Kidney (tissue), 14 donors: ENCODE data around the gene DNAL4. TPM values are rescaled to one million over a fixed set of nuclear protein-coding genes. Genes with fewer than 3 reads are reported as not detected.
A peak's percentile ranks its signal among the peaks of the same experiment; 100 is the strongest.

Experiments used
- DNase-seq, 5 donors: peaks; one replicate each; pipeline ENCODE4 v3.0.0-alpha.2; 2013 to 2020
- FAIRE-seq: peaks from 2 replicates; lab custom pipeline; 2012; peaks lifted over from hg19 to GRCh38; lab: Jason Lieb, UNC
- H3K27ac ChIP-seq, 2 donors: one replicate each; pipeline ENCODE4 v1.7.0; 2013; ENCODE audit warnings: low read depth in 2 of 2, low read length in 2 of 2, inconsistent platforms in 1 of 2
- H3K27me3 ChIP-seq: one replicate; pipeline ENCODE4 v1.7.1; 2013; ENCODE audit warnings: low read length, inconsistent platforms; ENCODE audit not compliant: control insufficient read depth, insufficient read depth
- H3K36me3 ChIP-seq, 3 donors: one replicate each; pipeline versions ENCODE4 v1.7.0 to v1.7.1; 2013; ENCODE audit warnings: low read length in 3 of 3, control low read depth in 1 of 3, inconsistent platforms in 1 of 3; ENCODE audit not compliant: insufficient read depth in 3 of 3, control insufficient read depth in 2 of 3
- H3K4me1 ChIP-seq, 3 donors: one replicate each; pipeline versions ENCODE4 v1.7.0 to v1.7.1; 2013; ENCODE audit warnings: low read length in 3 of 3, inconsistent platforms in 1 of 3, low read depth in 1 of 3; ENCODE audit not compliant: control insufficient read depth in 2 of 3, insufficient read depth in 2 of 3
- H3K4me3 ChIP-seq, 3 donors: one replicate each; pipeline versions ENCODE4 v1.7.0 to v1.8.1; 2013; ENCODE audit warnings: low read length in 3 of 3, control low read depth in 1 of 3, inconsistent platforms in 1 of 3
- H3K9ac ChIP-seq, 3 donors: one replicate each; pipeline versions ENCODE4 v1.7.0 to v1.7.1; 2013; ENCODE audit warnings: low read length in 3 of 3, control low read depth in 1 of 3, inconsistent platforms in 1 of 3
- H3K9me3 ChIP-seq, 3 donors: one replicate each; pipeline versions ENCODE4 v1.7.0 to v1.7.1; 2013; ENCODE audit warnings: low read length in 3 of 3, control low read depth in 1 of 3, inconsistent platforms in 1 of 3; ENCODE audit not compliant: control insufficient read depth in 2 of 3, insufficient read depth in 1 of 3
- intact Hi-C: fragments of 100-400 bp; cut with DNase I; formaldehyde crosslinking; loops from one replicate; pipeline ENCODE4 v1.11.1; 2022
- polyA plus RNA-seq: library from polyadenylated mRNA; stranded (reverse); fragments of 350-450 nt; fragmentation: Illumina TruSeq; extraction: RNeasy Lipid Tissue Mini Kit (QIAGEN cat#74804); gene quantifications from one replicate; pipeline ENCODE4 v1.2.3, GENCODE V29; 2014; ENCODE audit warnings: low read depth, low replicate concordance; ENCODE audit not compliant: insufficient read depth
- total RNA-seq: library from RNA; stranded (reverse); fragmentation: NEBNext Ultra II Directional; extraction: Animal tissue kit (Norgen Biotek cat#: 25700); gene quantifications from one replicate; pipeline ENCODE4 v1.2.1, GENCODE V29; 2021
- TF ChIP-seq, protein P1 (sequence below): IDR thresholded peaks from 3 replicates; pipeline ENCODE4 v1.5.1; 2012; ENCODE audit warnings: mild to moderate bottlenecking, moderate library complexity, borderline replicate concordance; ENCODE audit not compliant: insufficient read depth; ENCODE audit errors: extremely low read depth
- donor health status: control.
- donor health status: control.
- donor health status: control.
- donor health status: control.
- donor health status: control.
- donor health status: DM: yes; HTN: yes; CAD: no.
- donor health status: Normal renal cell carcinoma (clear cell type).

DNAL4 gene
- total and polyA plus RNA-seq, 2 donors from 2014 or later: 26.5 to 39.7 TPM

DNA sequence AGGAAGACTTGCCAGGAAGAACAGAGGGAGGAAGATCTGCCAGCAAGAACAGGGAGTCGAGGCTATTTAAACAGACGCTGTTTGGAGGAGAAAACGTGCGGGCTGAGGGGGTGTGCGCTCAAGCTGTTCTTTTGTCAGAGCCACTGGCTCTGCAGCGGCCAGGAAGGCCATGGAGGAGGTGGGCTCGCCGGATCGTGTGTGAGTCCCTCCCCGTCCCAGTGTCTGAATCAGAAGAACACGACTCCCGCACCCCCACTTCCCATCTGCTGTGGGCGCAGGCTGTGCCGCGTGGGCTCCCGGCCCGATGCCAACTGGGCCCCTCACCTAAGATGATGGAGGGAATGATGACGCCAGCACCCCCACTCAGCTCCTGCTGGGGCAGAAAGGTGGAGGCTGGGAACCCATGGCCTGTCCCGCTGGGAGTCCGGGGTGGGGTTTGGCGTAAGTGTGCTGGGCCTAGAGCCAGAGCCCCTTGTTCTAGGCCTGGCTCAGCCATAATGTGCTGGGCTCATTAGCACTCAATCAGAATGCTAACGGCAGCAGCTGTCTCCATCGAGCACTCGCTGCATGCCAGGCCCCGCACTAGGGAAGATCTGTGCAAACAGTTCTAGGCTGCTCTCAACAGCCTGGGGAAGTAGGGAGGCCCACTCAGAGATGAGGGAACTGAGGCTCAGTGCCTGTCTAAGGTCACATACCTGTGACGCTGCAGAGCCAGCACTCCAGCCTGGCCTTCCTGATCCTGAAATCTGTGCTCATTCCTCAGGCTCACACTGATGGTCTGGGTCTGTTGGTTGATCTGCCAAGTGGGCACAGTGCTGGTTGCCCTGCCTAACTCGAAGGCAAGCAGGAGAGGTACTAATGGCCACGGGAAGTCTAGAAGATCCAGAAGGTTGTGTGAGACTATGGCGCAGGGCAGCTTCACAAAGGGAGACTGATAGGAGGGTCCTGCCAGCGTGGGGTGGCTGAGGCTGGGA lies 38.3 kb upstream of the DNAL4 start:
- Histone ChIP-seq H3K9me3 (peaks cover 0 to 7% (median 0%) of the 10 kb centered on the region in 3 donors), H3K4me1 (no peaks in the 10 kb centered on the region), H3K36me3 (no peaks in the 10 kb centered on the region), H3K9ac (no peak overlapping the region), H3K27ac (no peak overlapping the region), H3K4me3 (no peak overlapping the region), H3K27me3 (no peaks in the 10 kb centered on the region)
- DNase-seq: no peak
- intact Hi-C loops: no loop called here
- FAIRE-seq: no peak
- TF ChIP-seq, protein P1, sequence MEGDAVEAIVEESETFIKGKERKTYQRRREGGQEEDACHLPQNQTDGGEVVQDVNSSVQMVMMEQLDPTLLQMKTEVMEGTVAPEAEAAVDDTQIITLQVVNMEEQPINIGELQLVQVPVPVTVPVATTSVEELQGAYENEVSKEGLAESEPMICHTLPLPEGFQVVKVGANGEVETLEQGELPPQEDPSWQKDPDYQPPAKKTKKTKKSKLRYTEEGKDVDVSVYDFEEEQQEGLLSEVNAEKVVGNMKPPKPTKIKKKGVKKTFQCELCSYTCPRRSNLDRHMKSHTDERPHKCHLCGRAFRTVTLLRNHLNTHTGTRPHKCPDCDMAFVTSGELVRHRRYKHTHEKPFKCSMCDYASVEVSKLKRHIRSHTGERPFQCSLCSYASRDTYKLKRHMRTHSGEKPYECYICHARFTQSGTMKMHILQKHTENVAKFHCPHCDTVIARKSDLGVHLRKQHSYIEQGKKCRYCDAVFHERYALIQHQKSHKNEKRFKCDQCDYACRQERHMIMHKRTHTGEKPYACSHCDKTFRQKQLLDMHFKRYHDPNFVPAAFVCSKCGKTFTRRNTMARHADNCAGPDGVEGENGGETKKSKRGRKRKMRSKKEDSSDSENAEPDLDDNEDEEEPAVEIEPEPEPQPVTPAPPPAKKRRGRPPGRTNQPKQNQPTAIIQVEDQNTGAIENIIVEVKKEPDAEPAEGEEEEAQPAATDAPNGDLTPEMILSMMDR: no peak

DNA sequence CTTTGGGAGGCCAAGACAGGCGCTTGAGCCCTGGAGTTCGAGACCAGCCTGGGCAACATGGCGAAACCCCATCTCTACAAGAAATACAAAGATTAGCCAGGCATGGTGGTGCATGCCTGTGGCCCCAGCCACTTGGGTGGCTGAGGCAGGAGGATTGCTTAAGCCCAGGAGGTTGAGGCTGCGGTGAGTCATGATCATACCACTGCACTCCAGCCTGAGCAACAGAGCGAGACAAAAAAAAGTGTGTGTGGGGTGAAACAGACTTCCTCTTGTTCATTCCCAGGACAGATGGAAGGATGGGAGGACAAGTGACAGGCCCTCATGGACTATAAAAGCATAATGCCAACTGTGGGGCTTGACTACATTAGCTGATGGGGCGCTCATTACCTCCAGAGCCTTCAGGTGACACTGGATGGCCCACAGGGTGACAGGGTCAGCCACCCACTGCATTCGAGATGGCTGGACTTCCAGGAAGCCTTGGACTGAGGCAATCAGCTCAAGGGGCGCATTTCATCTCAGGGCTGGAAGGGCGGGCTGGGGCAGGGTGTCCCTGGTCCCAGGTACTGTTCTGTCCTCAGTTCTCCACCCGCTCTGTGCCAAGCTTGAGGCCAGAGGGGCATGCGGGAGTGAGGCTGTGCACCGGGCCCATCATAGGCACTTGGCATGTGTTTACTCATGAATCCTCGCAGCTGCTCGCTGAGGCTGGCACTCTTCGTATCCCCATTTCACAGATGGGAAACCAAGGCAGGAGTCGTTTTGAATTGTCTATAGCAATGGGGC lies 37.4 kb upstream of the DNAL4 start:
- TF ChIP-seq, protein P1: no peak
- Histone ChIP-seq H3K4me1 (no peaks in the 10 kb centered on the region), H3K9me3 (peaks cover 0 to 7% (median 0%) of the 10 kb centered on the region in 3 donors), H3K27me3 (no peaks in the 10 kb centered on the region), H3K4me3 (no peak overlapping the region), H3K27ac (no peak overlapping the region), H3K9ac (no peak overlapping the region), H3K36me3 (no peaks in the 10 kb centered on the region)
- FAIRE-seq (no peak), DNase-seq (no peak)
- intact Hi-C loops: no loop called here

DNA sequence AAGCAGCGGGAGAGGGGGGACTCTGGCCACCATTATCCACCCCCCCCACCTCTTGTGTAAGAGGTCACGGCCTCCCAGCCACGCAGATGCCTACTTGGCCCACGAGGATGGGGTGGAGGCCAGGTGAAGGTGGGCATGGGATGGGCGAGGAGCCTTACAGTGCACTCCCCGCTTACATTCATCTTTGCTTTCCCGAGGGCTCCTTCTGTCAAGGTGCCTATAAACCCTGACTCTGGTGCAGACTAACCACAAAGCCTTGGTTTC lies 36.8 kb upstream of the DNAL4 start:
- peak in 1 of 5 donors; percentile 45 for DNase-seq
- TF ChIP-seq, protein P1: no peak
- intact Hi-C loops: no loop called here

More for the DNA sequence above, 36.8 kb upstream of the DNAL4 start:
- no peak overlapping the region for H3K27ac ChIP-seq
- H3K36me3 ChIP-seq: no peaks in the 10 kb centered on the region
- FAIRE-seq: no peak
- H3K27me3 ChIP-seq: no peaks in the 10 kb centered on the region
- no peaks in the 10 kb centered on the region for H3K4me1 ChIP-seq
- H3K9me3 ChIP-seq: peaks cover 0 to 7% (median 0%) of the 10 kb centered on the region in 3 donors
- no peak overlapping the region for H3K4me3 ChIP-seq
- H3K9ac ChIP-seq: no peak overlapping the region
